DOHH2 (cell line): Measurements from ENCODE around the gene CACNA2D1.

ENCODE experiments used
- H3F3A ChIP-seq: fragments of 200-600 bp; sonication (generic), shearing (Covaris generic); 2 replicates; pipeline ENCODE4 v1.6.0; 2016; ENCODE audit warnings: antibody characterized with exemption, mild to moderate bottlenecking; ENCODE audit not compliant: control insufficient read depth, insufficient read depth
- H3K27ac ChIP-seq: fragments of 200-600 bp; sonication (generic); 2 replicates; pipeline ENCODE4 v1.5.1; 2014; ENCODE audit warnings: low read depth, mild to moderate bottlenecking, low read length, moderate library complexity
- H3K27me3 ChIP-seq: fragments of 200-600 bp; sonication (generic); 2 replicates; pipeline ENCODE4 v1.6.1; 2014; ENCODE audit warnings: mild to moderate bottlenecking, low read length, mixed read lengths; ENCODE audit not compliant: control insufficient read depth
- H3K36me3 ChIP-seq: fragments of 200-600 bp; sonication (generic); 2 replicates; pipeline ENCODE4 v1.6.1; 2014; ENCODE audit warnings: mild to moderate bottlenecking, low read length, moderate library complexity, mixed read lengths; ENCODE audit not compliant: control insufficient read depth
- H3K4me1 ChIP-seq: fragments of 200-600 bp; sonication (generic); 2 replicates; pipeline ENCODE4 v1.6.1; 2014; ENCODE audit warnings: mild to moderate bottlenecking, low read length, mixed read lengths; ENCODE audit not compliant: control insufficient read depth
- H3K4me2 ChIP-seq: fragments of 200-600 bp; sonication (generic); 2 replicates; pipeline ENCODE4 v1.6.0; 2014; ENCODE audit warnings: mild to moderate bottlenecking, low read length, moderate library complexity
- H3K4me3 ChIP-seq: fragments of 200-600 bp; sonication (generic); 2 replicates; pipeline ENCODE4 v1.5.1; 2014; ENCODE audit warnings: mild to moderate bottlenecking, low read length, mixed read lengths
- H3K79me2 ChIP-seq: fragments of 200-600 bp; sonication (generic); 2 replicates; pipeline ENCODE4 v1.6.1; 2014; ENCODE audit warnings: mild to moderate bottlenecking, low read length, mixed read lengths; ENCODE audit not compliant: control insufficient read depth
- H3K9me2 ChIP-seq: fragments of 200-600 bp; sonication (generic); replicated peaks from 2 replicates; pipeline ENCODE4 v1.6.1; 2014; ENCODE audit warnings: mild to moderate bottlenecking, low read length, mixed read lengths; ENCODE audit not compliant: control insufficient read depth
- H3K9me3 ChIP-seq: fragments of 200-600 bp; sonication (generic); 2 replicates; pipeline ENCODE4 v1.6.1; 2014; ENCODE audit warnings: antibody characterized with exemption, low read length, mixed read lengths; ENCODE audit not compliant: control insufficient read depth, insufficient read depth
- H4K20me1 ChIP-seq: fragments of 200-600 bp; sonication (generic); 2 replicates; pipeline ENCODE4 v1.6.0; 2014; ENCODE audit warnings: low read depth, mild to moderate bottlenecking, antibody characterized with exemption, low read length, moderate library complexity; ENCODE audit not compliant: control insufficient read depth, insufficient read depth
- EZH2phosphoT487 ChIP-seq: fragments of 200-600 bp; sonication (generic); IDR thresholded peaks from 2 replicates; pipeline ENCODE4 v1.6.1; 2017; ENCODE audit warnings: borderline replicate concordance, mild to moderate bottlenecking, antibody characterized with exemption, low read length, moderate library complexity, mixed read lengths
- TF ChIP-seq, protein P1 (sequence below): fragments of 200-600 bp; sonication (generic); IDR thresholded peaks from one replicate; pipeline ENCODE4 v1.5.1; 2014; ENCODE audit warnings: antibody characterized with exemption, mild to moderate bottlenecking, low read depth, low read length; ENCODE audit not compliant: poor library complexity, severe bottlenecking

Gene CACNA2D1

DNA sequence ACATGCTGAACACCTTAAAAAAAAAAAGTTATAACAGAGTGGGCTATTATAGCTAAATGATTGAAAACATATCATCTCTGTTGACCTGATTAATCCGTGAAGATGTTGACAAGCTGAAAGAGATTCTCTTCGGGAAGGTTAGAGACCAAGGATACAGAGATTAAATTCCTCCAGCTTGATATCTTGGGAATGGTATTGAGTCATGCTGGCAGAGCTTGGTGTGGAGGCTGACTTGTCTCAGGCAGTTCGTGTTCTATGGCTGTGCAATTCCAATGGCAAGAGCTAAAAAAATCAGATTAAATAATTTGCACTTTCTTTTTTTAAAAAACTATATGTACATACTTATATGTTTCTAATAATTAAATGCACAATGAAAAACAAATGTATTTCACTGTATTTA, 24.9 kb upstream of the CACNA2D1 start:
- H4K20me1 ChIP-seq = no peaks in the 10 kb centered on the region
- H3K36me3 ChIP-seq = no peaks in the 10 kb centered on the region
- no peaks in the 10 kb centered on the region for H3K4me1 ChIP-seq
- H3K27me3 ChIP-seq = no peaks in the 10 kb centered on the region
- 0 out of 2 replicates have a peak, but pooled peaks cover 2% of the 10 kb centered on the region for H3K9me2 ChIP-seq
- H3K4me2 ChIP-seq = no peak overlapping the region
- H3K27ac ChIP-seq = no peak overlapping the region
- H3F3A ChIP-seq = no peaks in the 10 kb centered on the region
- no peaks in the 10 kb centered on the region for H3K9me3 ChIP-seq
- TF ChIP-seq, protein P1, sequence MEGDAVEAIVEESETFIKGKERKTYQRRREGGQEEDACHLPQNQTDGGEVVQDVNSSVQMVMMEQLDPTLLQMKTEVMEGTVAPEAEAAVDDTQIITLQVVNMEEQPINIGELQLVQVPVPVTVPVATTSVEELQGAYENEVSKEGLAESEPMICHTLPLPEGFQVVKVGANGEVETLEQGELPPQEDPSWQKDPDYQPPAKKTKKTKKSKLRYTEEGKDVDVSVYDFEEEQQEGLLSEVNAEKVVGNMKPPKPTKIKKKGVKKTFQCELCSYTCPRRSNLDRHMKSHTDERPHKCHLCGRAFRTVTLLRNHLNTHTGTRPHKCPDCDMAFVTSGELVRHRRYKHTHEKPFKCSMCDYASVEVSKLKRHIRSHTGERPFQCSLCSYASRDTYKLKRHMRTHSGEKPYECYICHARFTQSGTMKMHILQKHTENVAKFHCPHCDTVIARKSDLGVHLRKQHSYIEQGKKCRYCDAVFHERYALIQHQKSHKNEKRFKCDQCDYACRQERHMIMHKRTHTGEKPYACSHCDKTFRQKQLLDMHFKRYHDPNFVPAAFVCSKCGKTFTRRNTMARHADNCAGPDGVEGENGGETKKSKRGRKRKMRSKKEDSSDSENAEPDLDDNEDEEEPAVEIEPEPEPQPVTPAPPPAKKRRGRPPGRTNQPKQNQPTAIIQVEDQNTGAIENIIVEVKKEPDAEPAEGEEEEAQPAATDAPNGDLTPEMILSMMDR = no peak
- no peak for TF ChIP-seq EZH2phosphoT487
- no peaks in the 10 kb centered on the region for H3K79me2 ChIP-seq
- H3K4me3 ChIP-seq = no peak overlapping the region

DNA sequence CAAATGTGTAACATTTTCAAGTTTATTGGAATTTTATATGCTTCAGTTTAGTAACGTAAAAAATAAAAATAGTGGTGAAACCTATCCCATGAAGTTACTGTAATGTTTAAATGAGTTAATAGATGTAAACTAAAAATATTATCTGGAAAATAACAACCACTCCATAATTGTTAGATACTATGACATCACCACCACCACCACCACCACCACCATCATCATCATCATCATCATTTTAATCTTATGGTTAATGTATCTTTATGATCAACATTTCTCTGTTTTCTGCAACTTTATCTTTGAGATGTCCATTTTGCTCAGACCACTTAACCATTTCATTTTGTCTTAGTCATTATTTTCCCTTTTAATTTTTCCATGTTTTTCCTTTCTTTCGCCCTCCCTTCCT, 23.4 kb upstream of the CACNA2D1 start:
- Histone ChIP-seq H3F3A (no peaks in the 10 kb centered on the region), H3K36me3 (no peaks in the 10 kb centered on the region), H3K27me3 (no peaks in the 10 kb centered on the region), H3K27ac (no peak overlapping the region), H3K4me3 (no peak overlapping the region), H3K4me1 (no peaks in the 10 kb centered on the region), H3K79me2 (no peaks in the 10 kb centered on the region), H3K9me3 (no peaks in the 10 kb centered on the region), H3K4me2 (no peak overlapping the region), H3K9me2 (0 out of 2 replicates have a peak, but pooled peaks cover 2% of the 10 kb centered on the region), H4K20me1 (no peaks in the 10 kb centered on the region)
- no peak for TF ChIP-seq EZH2phosphoT487
- TF ChIP-seq, protein P1 = no peak

DNA sequence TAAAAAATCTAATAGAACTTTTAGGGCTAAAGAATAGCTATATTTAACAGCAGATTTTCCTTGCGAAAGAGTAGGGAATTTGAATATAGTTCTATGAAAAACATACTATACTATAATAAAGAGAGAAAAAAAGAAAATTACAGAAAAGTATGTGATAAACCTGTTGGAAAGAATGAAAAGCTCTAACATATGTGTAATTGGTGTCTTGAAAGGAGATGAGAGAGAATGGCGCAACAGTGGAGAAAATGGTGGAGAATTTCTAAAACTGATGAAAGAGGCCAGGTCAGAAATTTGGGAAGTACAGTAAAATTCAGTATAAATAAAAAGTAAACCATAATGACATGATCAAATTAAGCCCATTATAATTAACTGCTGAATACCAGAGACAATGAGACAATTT, 20.8 kb upstream of the CACNA2D1 start:
- no peaks in the 10 kb centered on the region for H3K36me3 ChIP-seq
- no peaks in the 10 kb centered on the region for H4K20me1 ChIP-seq
- H3K4me3 ChIP-seq = no peak overlapping the region
- 0 out of 2 replicates have a peak, but pooled peaks cover 2% of the 10 kb centered on the region for H3K9me2 ChIP-seq
- no peaks in the 10 kb centered on the region for H3K79me2 ChIP-seq
- H3K9me3 ChIP-seq = no peaks in the 10 kb centered on the region
- no peaks in the 10 kb centered on the region for H3K4me1 ChIP-seq
- TF ChIP-seq, protein P1 = no peak
- no peak for TF ChIP-seq EZH2phosphoT487
- H3F3A ChIP-seq = no peaks in the 10 kb centered on the region
- no peak overlapping the region for H3K4me2 ChIP-seq
- no peak overlapping the region for H3K27ac ChIP-seq
- H3K27me3 ChIP-seq = no peaks in the 10 kb centered on the region

DNA sequence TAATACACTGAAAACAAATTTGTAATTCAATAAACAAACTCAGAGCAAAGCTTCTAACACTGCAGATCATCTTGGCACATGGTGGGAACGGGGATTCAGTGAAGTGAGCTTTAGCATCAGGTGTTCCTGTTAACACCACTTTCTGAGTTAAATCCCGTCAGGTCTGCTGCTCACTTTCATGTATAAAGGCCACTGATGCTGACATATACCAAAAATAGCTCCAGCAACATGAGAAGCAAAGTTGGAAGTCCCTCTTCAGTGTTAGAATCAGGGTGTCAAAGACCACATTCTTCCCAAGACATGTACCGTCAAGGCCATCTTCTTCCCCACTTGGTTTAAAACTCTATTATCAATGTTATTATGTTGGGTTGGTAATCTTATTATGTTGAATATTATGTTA, 11.7 kb upstream of the CACNA2D1 start:
- Histone ChIP-seq H3K9me3 (no peaks in the 10 kb centered on the region), H3K79me2 (no peaks in the 10 kb centered on the region), H3K27ac (no peak overlapping the region), H3K36me3 (no peaks in the 10 kb centered on the region), H3K4me1 (no peaks in the 10 kb centered on the region), H3K4me3 (no peak overlapping the region), H3K27me3 (no peaks in the 10 kb centered on the region), H4K20me1 (no peaks in the 10 kb centered on the region), H3F3A (no peaks in the 10 kb centered on the region), H3K9me2 (no peaks in the 10 kb centered on the region), H3K4me2 (no peak overlapping the region)
- TF ChIP-seq EZH2phosphoT487 = no peak
- TF ChIP-seq, protein P1 = no peak
